HFFc6 (cell line): ENCODE data around the gene ADCK2. TPM values are rescaled to one million over a fixed set of nuclear protein-coding genes. Genes with fewer than 3 reads are reported as not detected.

Experiments
- DNase-seq: peaks from one replicate; pipeline ENCODE4 v3.0.0-alpha.2; 2018
- H3K27ac Mint-ChIP-seq: 2 replicates; pipeline ENCODE4 v1.8.0; 2020; ENCODE audit warnings: mild to moderate bottlenecking, mixed read lengths
- H3K27me3 Mint-ChIP-seq: 2 replicates; pipeline ENCODE4 v1.8.0; 2021; ENCODE audit warnings: mild to moderate bottlenecking, moderate library complexity, mixed read lengths; ENCODE audit not compliant: insufficient read depth
- H3K36me3 Mint-ChIP-seq: 2 replicates; pipeline ENCODE4 v1.8.0; 2021; ENCODE audit warnings: low read depth, mixed read lengths
- H3K4me1 Mint-ChIP-seq: 2 replicates; pipeline ENCODE4 v1.8.0; 2020; ENCODE audit warnings: low read depth, mixed read lengths
- H3K4me3 Mint-ChIP-seq: 2 replicates; pipeline ENCODE4 v1.8.0; 2020; ENCODE audit warnings: mild to moderate bottlenecking, moderate library complexity, mixed read lengths
- H3K9me3 Mint-ChIP-seq: 2 replicates; pipeline ENCODE4 v1.8.0; 2020; ENCODE audit warnings: mild to moderate bottlenecking, mixed read lengths
- CTCF ChIP-seq: fragments of 200-600 bp; sonication (generic); IDR thresholded peaks from 2 replicates; pipeline ENCODE4 v1.5.0; 2021; ENCODE audit warnings: antibody characterized with exemption, mild to moderate bottlenecking
- total RNA-seq, 6 experiments: library from RNA; stranded (reverse); fragmentation: NEBNext Ultra II Directional; extraction: Animal tissue kit (Norgen Biotek cat#: 25700); gene quantifications; 2 replicates in 1 of 6; 3 replicates in 5 of 6; pipeline ENCODE4 v1.2.3, GENCODE V29; 2021

The ADCK2 gene
- total RNA-seq, 6 experiments from 2014 or later, result 9.2 to 13.6 (median 10.0) TPM

- no peak overlapping the region for H3K27ac Mint-ChIP-seq
Observed at GRCh38 chr7:140723006-140723405, 50.3 kb downstream of the ADCK2 start.

GRCh38 chr7:140723574-140723973, 50.8 kb downstream of the ADCK2 start:
- no peak for TF ChIP-seq CTCF
- peaks cover 25% of the 10 kb centered on the region for H3K4me1 Mint-ChIP-seq
- H3K36me3 Mint-ChIP-seq, result no peaks in the 10 kb centered on the region
- H3K27me3 Mint-ChIP-seq, result no peaks in the 10 kb centered on the region
- H3K27ac Mint-ChIP-seq, result no peak overlapping the region
- no peak for DNase-seq
- no peak overlapping the region for H3K4me3 Mint-ChIP-seq
- H3K9me3 Mint-ChIP-seq, result no peaks in the 10 kb centered on the region

More at GRCh38 chr7:140723006-140723405, 50.3 kb downstream of the ADCK2 start:
- no peak for TF ChIP-seq CTCF
- Mint-ChIP-seq H3K27me3 (no peaks in the 10 kb centered on the region), H3K9me3 (no peaks in the 10 kb centered on the region), H3K4me1 (peaks cover 19% of the 10 kb centered on the region), H3K36me3 (no peaks in the 10 kb centered on the region), H3K4me3 (no peak overlapping the region)
- no peak for DNase-seq

- H3K9me3 Mint-ChIP-seq, result no peaks in the 10 kb centered on the region
- no peaks in the 10 kb centered on the region for H3K36me3 Mint-ChIP-seq
- H3K27ac Mint-ChIP-seq, result no peak overlapping the region
- peaks cover 25% of the 10 kb centered on the region for H3K4me1 Mint-ChIP-seq
- no peak overlapping the region for H3K4me3 Mint-ChIP-seq
- no peak for DNase-seq
- no peak for TF ChIP-seq CTCF
- H3K27me3 Mint-ChIP-seq, result no peaks in the 10 kb centered on the region
Observed at GRCh38 chr7:140724706-140725105, 52.0 kb downstream of the ADCK2 start.

- TF ChIP-seq CTCF, result peak; percentile 61
- no peaks in the 10 kb centered on the region for H3K9me3 Mint-ChIP-seq
- no peaks in the 10 kb centered on the region for H3K36me3 Mint-ChIP-seq
- no peak overlapping the region for H3K27ac Mint-ChIP-seq
- no peaks in the 10 kb centered on the region for H3K27me3 Mint-ChIP-seq
- no peak overlapping the region for H3K4me3 Mint-ChIP-seq
- peaks cover 22% of the 10 kb centered on the region for H3K4me1 Mint-ChIP-seq
- peak; percentile 9 for DNase-seq
Observed at GRCh38 chr7:140726281-140726680, 53.5 kb downstream of the ADCK2 start.

- Mint-ChIP-seq H3K4me1 (peaks cover 21% of the 10 kb centered on the region), H3K27ac (no peak overlapping the region), H3K36me3 (peaks cover 4% of the 10 kb centered on the region; the same call in 1 of the 2 replicates), H3K27me3 (no peaks in the 10 kb centered on the region), H3K4me3 (no peak overlapping the region), H3K9me3 (no peaks in the 10 kb centered on the region)
- DNase-seq, result no peak
- no peak for TF ChIP-seq CTCF
Observed at GRCh38 chr7:140732416-140732815, 59.7 kb downstream of the ADCK2 start.

GRCh38 chr7:140734096-140734495, 61.4 kb downstream of the ADCK2 start:
- Mint-ChIP-seq H3K9me3 (no peaks in the 10 kb centered on the region), H3K27me3 (no peaks in the 10 kb centered on the region)

More at GRCh38 chr7:140734096-140734495, 61.4 kb downstream of the ADCK2 start:
- H3K4me1 Mint-ChIP-seq, result peaks cover 7% of the 10 kb centered on the region
- no peak overlapping the region for H3K27ac Mint-ChIP-seq
- H3K36me3 Mint-ChIP-seq, result peaks cover 4% of the 10 kb centered on the region; the same call in 1 of the 2 replicates
- no peak for TF ChIP-seq CTCF
- no peak overlapping the region for H3K4me3 Mint-ChIP-seq
- DNase-seq, result no peak
